Naive thymus-derived CD4-positive, alpha-beta T cell (primary cell): ENCODE results near the gene PLEKHA1. TPM values are rescaled to one million over a fixed set of nuclear protein-coding genes. Genes with fewer than 3 reads are reported as not detected.
A peak's percentile ranks its signal among the peaks of the same experiment; 100 is the strongest.

Experiments used
- ATAC-seq: fragments of 150-1000 bp; cut with Tn5 transposase; 2 replicates; pipeline ENCODE4 v1.10.0; 2021; ENCODE audit warnings: mild to moderate bottlenecking, moderate library complexity
- CTCF ChIA-PET: fragments of 350-600 bp; sonication (Branson Sonifier 250); formaldehyde crosslinking; loops from one replicate; lab custom pipeline; 2021; ENCODE audit warnings: antibody characterized with exemption; lab: Charles Lee
- POLR2A ChIA-PET: fragments of 350-600 bp; sonication (Branson Sonifier 250); formaldehyde crosslinking; loops from one replicate; lab custom pipeline; 2021; ENCODE audit warnings: antibody characterized with exemption, inconsistent platforms; lab: Charles Lee
- DNase-seq, 9 donors: peaks; one replicate each; pipeline versions ENCODE4 v3.0.0 to v3.0.0-alpha.2; 2020 to 2022; ENCODE audit warnings: mixed read lengths in 1 of 9
- H3K27ac ChIP-seq: one replicate; pipeline ENCODE4 v1.7.0; 2013; ENCODE audit warnings: mild to moderate bottlenecking, low read depth, low read length, moderate library complexity
- H3K27me3 ChIP-seq, 2 donors: one replicate each; pipeline ENCODE4 v1.7.0; 2013; ENCODE audit warnings: low read length in 2 of 2, mild to moderate bottlenecking in 2 of 2, moderate library complexity in 2 of 2; ENCODE audit not compliant: control insufficient read depth in 2 of 2, insufficient read depth in 2 of 2
- H3K36me3 ChIP-seq, 3 experiments: 1 replicate in 2 of 3; 2 replicates in 1 of 3; pipeline ENCODE4 v1.7.0; 2013; ENCODE audit warnings: low read length in 3 of 3, mild to moderate bottlenecking in 3 of 3, moderate library complexity in 1 of 3; ENCODE audit not compliant: insufficient read depth in 3 of 3, control insufficient read depth in 2 of 3
- H3K4me1 ChIP-seq, 2 donors: one replicate each; pipeline ENCODE4 v1.7.0; 2013; ENCODE audit warnings: low read length in 2 of 2, mild to moderate bottlenecking in 2 of 2, moderate library complexity in 1 of 2; ENCODE audit not compliant: control insufficient read depth in 2 of 2, insufficient read depth in 2 of 2
- H3K4me3 ChIP-seq: 2 replicates; pipeline ENCODE4 v1.7.0; 2013; ENCODE audit warnings: mild to moderate bottlenecking, low read length
- H3K9me3 ChIP-seq, 3 experiments: 1 replicate in 2 of 3; 2 replicates in 1 of 3; pipeline ENCODE4 v1.7.0; 2013; ENCODE audit warnings: low read length in 3 of 3; ENCODE audit not compliant: control insufficient read depth in 2 of 3
- H3K27ac Mint-ChIP-seq, 9 donors: one replicate each; pipeline ENCODE4 v1.8.0; 2020 to 2022; ENCODE audit warnings: mixed read lengths in 9 of 9, mild to moderate bottlenecking in 8 of 9, moderate library complexity in 5 of 9, inconsistent platforms in 2 of 9
- H3K27me3 Mint-ChIP-seq, 5 donors: one replicate each; pipeline ENCODE4 v1.8.0; 2021 to 2022; ENCODE audit warnings: mixed read lengths in 5 of 5, mild to moderate bottlenecking in 1 of 5
- H3K36me3 Mint-ChIP-seq, 5 donors: one replicate each; pipeline ENCODE4 v1.8.0; 2020 to 2022; ENCODE audit warnings: mixed read lengths in 5 of 5, mild to moderate bottlenecking in 3 of 5, inconsistent platforms in 1 of 5
- H3K4me1 Mint-ChIP-seq, 7 donors: one replicate each; pipeline ENCODE4 v1.8.0; 2020 to 2022; ENCODE audit warnings: mixed read lengths in 7 of 7, mild to moderate bottlenecking in 3 of 7, inconsistent platforms in 1 of 7
- H3K4me3 Mint-ChIP-seq, 10 donors: one replicate each; pipeline ENCODE4 v1.8.0; 2020 to 2022; ENCODE audit warnings: mild to moderate bottlenecking in 10 of 10, mixed read lengths in 10 of 10, moderate library complexity in 6 of 10, inconsistent platforms in 2 of 10
- H3K9me3 Mint-ChIP-seq, 11 donors: one replicate each; pipeline ENCODE4 v1.8.0; 2020 to 2022; ENCODE audit warnings: mixed read lengths in 11 of 11, mild to moderate bottlenecking in 4 of 11, inconsistent platforms in 1 of 11, moderate library complexity in 1 of 11
- intact Hi-C, 2 donors: fragments of 100-400 bp; cut with micrococcal nuclease; formaldehyde crosslinking; loops; one replicate each; pipeline ENCODE4 v1.15.1; 2023
- polyA plus RNA-seq, 2 donors: library from polyadenylated mRNA; unstranded; fragments of 300-500 nt; fragmentation: Illumina TruSeq; gene quantifications; one replicate each; pipeline ENCODE4 v1.2.3, GENCODE V29; 2021
- total RNA-seq, 6 experiments: library from RNA in 5 of 6; stranded (reverse) in 5 of 6; gene quantifications; 1 replicate in 5 of 6; 2 replicates in 1 of 6; pipeline ENCODE4 v1.2.3 and lab custom pipeline; 2021 to 2026

The PLEKHA1 gene
- total and polyA plus RNA-seq, 7 experiments from 2014 or later, result 5.9 to 100 (median 87.2) TPM

GRCh38 chr10:122465401-122466040 is 91.0 kb downstream of the PLEKHA1 start:
- Histone ChIP-seq H3K27ac (no peak overlapping the region), H3K4me1 (peaks cover 0 to 6% of the 10 kb centered on the region in 2 donors), H3K4me3 (no peak overlapping the region), H3K36me3 (no peaks in the 10 kb centered on the region), H3K9me3 (no peaks in the 10 kb centered on the region), H3K27me3 (peaks cover 0 to 3% of the 10 kb centered on the region in 2 donors)
- peaks cover 41 to 69% (median 48%) of the 10 kb centered on the region in 5 donors for H3K27me3 Mint-ChIP-seq
- intact Hi-C loops, result no loop called here
- DNase-seq (no peak), ATAC-seq (no peak)
- no peak overlapping the region for H3K27ac Mint-ChIP-seq
- no peak overlapping the region for H3K4me3 Mint-ChIP-seq
- ChIA-PET POLR2A (no interaction called here), CTCF (interaction anchor here (0.7 kb wide), 1 partner anchor 545 kb away, joined by 3 read pairs; no protein-coding TSS in a partner anchor)
- H3K4me1 Mint-ChIP-seq, result peaks cover 6 to 17% (median 10%) of the 10 kb centered on the region in 7 donors
- H3K9me3 Mint-ChIP-seq, result no peaks in the 10 kb centered on the region
- H3K36me3 Mint-ChIP-seq, result no peaks in the 10 kb centered on the region

- no peak overlapping the region for H3K4me3 ChIP-seq
- ATAC-seq (no peak), DNase-seq (no peak)
- peaks cover 6 to 14% (median 7%) of the 10 kb centered on the region in 7 donors for H3K4me1 Mint-ChIP-seq
- H3K9me3 Mint-ChIP-seq, result no peaks in the 10 kb centered on the region
- H3K27ac ChIP-seq, result no peak overlapping the region
- H3K27ac Mint-ChIP-seq, result no peak overlapping the region
- H3K36me3 Mint-ChIP-seq, result no peaks in the 10 kb centered on the region
- H3K9me3 ChIP-seq, result no peaks in the 10 kb centered on the region
- H3K4me1 ChIP-seq, result no peaks in the 10 kb centered on the region
- ChIA-PET CTCF (no interaction called here), POLR2A (interaction anchor here (0.6 kb wide), 1 partner anchor 14 kb away, joined by 3 read pairs; no protein-coding TSS in a partner anchor)
- intact Hi-C loops, result no loop called here
- no peak overlapping the region for H3K4me3 Mint-ChIP-seq
- peaks cover 40 to 74% (median 53%) of the 10 kb centered on the region in 5 donors for H3K27me3 Mint-ChIP-seq
- no peaks in the 10 kb centered on the region for H3K27me3 ChIP-seq
- H3K36me3 ChIP-seq, result no peaks in the 10 kb centered on the region
Observed at GRCh38 chr10:122466951-122467381, 92.5 kb downstream of the PLEKHA1 start.

- H3K4me1 Mint-ChIP-seq, result peaks cover 2 to 8% (median 3%) of the 10 kb centered on the region in 7 donors
- H3K27me3 Mint-ChIP-seq, result peaks cover 35 to 69% (median 47%) of the 10 kb centered on the region in 5 donors
- Histone ChIP-seq H3K9me3 (no peaks in the 10 kb centered on the region), H3K27me3 (no peaks in the 10 kb centered on the region), H3K4me1 (no peaks in the 10 kb centered on the region), H3K4me3 (no peak overlapping the region), H3K27ac (no peak overlapping the region), H3K36me3 (no peaks in the 10 kb centered on the region)
- intact Hi-C loops, result no loop called here
- DNase-seq, result no peak
- CTCF ChIA-PET, result no interaction called here
- POLR2A ChIA-PET, result no interaction called here
- H3K9me3 Mint-ChIP-seq, result no peaks in the 10 kb centered on the region
- no peak for ATAC-seq
- no peak overlapping the region for H3K4me3 Mint-ChIP-seq
- no peak overlapping the region for H3K27ac Mint-ChIP-seq
- no peaks in the 10 kb centered on the region for H3K36me3 Mint-ChIP-seq
Observed at GRCh38 chr10:122467701-122468100, 93.2 kb downstream of the PLEKHA1 start.

GRCh38 chr10:122468307-122468925 is 93.9 kb downstream of the PLEKHA1 start:
- H3K36me3 Mint-ChIP-seq, result no peaks in the 10 kb centered on the region
- ATAC-seq, result no peak
- peaks cover 0 to 3% (median 0%) of the 10 kb centered on the region in 7 donors for H3K4me1 Mint-ChIP-seq
- no peak for DNase-seq
- H3K9me3 Mint-ChIP-seq, result no peaks in the 10 kb centered on the region
- ChIA-PET CTCF (no interaction called here), POLR2A (interaction anchor here (0.6 kb wide), 1 partner anchor 17 kb away, joined by 3 read pairs; no protein-coding TSS in a partner anchor)
- peaks cover 28 to 62% (median 40%) of the 10 kb centered on the region in 5 donors for H3K27me3 Mint-ChIP-seq
- no peak overlapping the region for H3K4me3 Mint-ChIP-seq
- Histone ChIP-seq H3K9me3 (no peaks in the 10 kb centered on the region), H3K4me1 (no peaks in the 10 kb centered on the region), H3K27ac (no peak overlapping the region), H3K27me3 (no peaks in the 10 kb centered on the region), H3K4me3 (no peak overlapping the region), H3K36me3 (no peaks in the 10 kb centered on the region)
- intact Hi-C loops, result no loop called here
- H3K27ac Mint-ChIP-seq, result no peak overlapping the region

- Mint-ChIP-seq H3K27ac (no peak overlapping the region), H3K27me3 (peaks cover 23 to 56% (median 38%) of the 10 kb centered on the region in 5 donors), H3K4me3 (no peak overlapping the region), H3K36me3 (no peaks in the 10 kb centered on the region), H3K4me1 (peaks cover 0 to 4% (median under 1%) of the 10 kb centered on the region in 7 donors), H3K9me3 (no peaks in the 10 kb centered on the region)
- Histone ChIP-seq H3K36me3 (no peaks in the 10 kb centered on the region), H3K4me1 (no peaks in the 10 kb centered on the region), H3K4me3 (no peak overlapping the region), H3K27ac (no peak overlapping the region), H3K9me3 (no peaks in the 10 kb centered on the region), H3K27me3 (no peaks in the 10 kb centered on the region)
- CTCF ChIA-PET, result no interaction called here
- DNase-seq, result no peak
- ATAC-seq, result peak; percentile 81
- POLR2A ChIA-PET, result interaction anchor here (0.6 kb wide), 1 partner anchor 18 kb away, joined by 3 read pairs; no protein-coding TSS in a partner anchor
- intact Hi-C loops, result no loop called here
Observed at GRCh38 chr10:122468926-122469781, 94.6 kb downstream of the PLEKHA1 start.

- no peak overlapping the region for H3K27ac ChIP-seq
- intact Hi-C loops, result no loop called here
- Mint-ChIP-seq H3K27ac (no peak overlapping the region), H3K27me3 (peaks cover 18 to 49% (median 38%) of the 10 kb centered on the region in 5 donors), H3K36me3 (peaks cover 0 to 3% (median 0%) of the 10 kb centered on the region in 5 donors), H3K4me3 (no peak overlapping the region), H3K9me3 (no peaks in the 10 kb centered on the region), H3K4me1 (peaks cover 3 to 11% (median 8%) of the 10 kb centered on the region in 7 donors)
- ATAC-seq (no peak), DNase-seq (no peak)
- no peaks in the 10 kb centered on the region for H3K9me3 ChIP-seq
- H3K4me3 ChIP-seq, result no peak overlapping the region
- ChIA-PET CTCF (no interaction called here), POLR2A (no interaction called here)
- H3K4me1 ChIP-seq, result no peaks in the 10 kb centered on the region
- no peaks in the 10 kb centered on the region for H3K27me3 ChIP-seq
- H3K36me3 ChIP-seq, result no peaks in the 10 kb centered on the region
Observed at GRCh38 chr10:122469848-122470247, 95.3 kb downstream of the PLEKHA1 start.
